HG03025 (cell line): ENCODE results near the gene RPL19.

Experiments used
- ATAC-seq: cut with Tn5 transposase; IDR thresholded peaks from one replicate; pipeline ENCODE4 v1.9.1; 2021; ENCODE audit warnings: mild to moderate bottlenecking, moderate library complexity; ENCODE audit not compliant: unreplicated experiment, low FRiP score

Gene RPL19

DNA sequence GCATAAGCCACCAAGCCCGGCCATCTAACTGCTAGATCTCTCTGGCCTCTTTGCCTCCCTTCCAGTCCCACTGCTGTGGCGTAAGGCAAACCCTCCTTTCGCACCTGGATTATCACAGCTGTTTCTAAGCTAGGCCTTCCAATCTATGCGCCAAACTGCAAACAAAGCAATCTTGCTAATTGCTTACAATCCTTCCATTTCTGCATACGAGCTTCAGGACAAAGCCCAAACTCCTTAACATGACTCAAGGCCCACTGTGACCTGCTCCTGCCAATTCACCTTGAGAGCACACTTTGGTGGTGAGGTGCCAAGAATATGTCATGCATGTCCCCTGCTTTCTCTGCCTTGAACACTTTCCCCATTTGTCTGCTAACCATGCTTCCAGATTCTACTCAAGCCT lies 28.1 kb upstream of the RPL19 start:
- no peak for ATAC-seq

DNA sequence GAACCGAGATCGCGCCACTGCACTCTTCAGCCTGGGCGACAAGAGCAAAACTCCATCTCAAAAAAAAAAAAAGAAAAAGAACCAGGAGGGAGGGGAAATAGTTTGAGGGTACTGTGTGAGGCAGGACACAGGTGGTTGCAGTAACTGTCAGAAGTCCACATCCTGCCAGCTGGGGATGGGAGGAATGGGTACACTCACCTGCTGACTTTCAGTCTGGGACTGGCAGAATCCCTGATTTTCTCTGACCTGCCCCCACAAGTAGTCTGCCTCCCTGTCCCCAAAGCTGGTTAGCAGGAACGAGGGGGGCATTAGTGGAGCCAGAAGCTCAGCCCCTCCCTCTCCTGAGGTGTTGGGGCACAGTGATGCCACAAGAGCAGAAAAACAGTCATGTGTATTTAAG lies 27.0 kb upstream of the RPL19 start:
- ATAC-seq: no peak

DNA sequence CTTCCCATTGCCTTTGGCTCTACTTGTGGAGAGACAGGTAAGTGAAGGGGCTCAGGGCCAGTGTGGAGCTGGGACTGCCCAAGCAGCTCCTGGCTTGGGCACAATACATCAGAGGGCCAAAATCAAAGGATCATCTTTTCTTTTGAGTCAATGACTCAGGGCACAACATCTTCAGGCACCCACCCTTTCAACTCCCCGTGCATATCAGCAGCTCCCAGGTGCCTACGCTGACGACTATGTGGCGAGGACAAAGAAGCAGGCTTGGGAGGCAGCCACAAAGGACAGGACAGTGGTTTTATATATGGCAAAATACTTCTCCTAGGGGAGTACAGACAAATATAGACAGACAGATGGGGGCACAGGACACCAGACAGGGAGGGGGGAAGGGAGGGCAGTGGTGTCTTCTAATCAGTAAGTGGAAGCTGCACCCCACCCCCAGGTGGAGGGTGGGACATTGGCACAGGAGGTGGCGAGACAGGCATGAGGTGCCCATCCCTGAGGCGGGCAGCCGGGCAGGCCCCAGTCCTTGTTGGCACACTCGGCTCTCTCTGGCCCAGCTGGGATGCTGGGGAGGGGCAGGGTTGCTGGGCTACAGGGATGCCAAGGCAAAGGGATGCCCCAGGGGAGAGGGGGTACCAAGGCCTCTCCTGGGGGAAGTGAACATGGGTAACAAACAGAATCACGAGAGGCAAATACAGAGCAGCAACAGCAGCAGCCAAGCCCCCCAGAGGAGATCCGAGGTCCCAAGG lies 26.4 kb upstream of the RPL19 start:
- no peak for ATAC-seq

DNA sequence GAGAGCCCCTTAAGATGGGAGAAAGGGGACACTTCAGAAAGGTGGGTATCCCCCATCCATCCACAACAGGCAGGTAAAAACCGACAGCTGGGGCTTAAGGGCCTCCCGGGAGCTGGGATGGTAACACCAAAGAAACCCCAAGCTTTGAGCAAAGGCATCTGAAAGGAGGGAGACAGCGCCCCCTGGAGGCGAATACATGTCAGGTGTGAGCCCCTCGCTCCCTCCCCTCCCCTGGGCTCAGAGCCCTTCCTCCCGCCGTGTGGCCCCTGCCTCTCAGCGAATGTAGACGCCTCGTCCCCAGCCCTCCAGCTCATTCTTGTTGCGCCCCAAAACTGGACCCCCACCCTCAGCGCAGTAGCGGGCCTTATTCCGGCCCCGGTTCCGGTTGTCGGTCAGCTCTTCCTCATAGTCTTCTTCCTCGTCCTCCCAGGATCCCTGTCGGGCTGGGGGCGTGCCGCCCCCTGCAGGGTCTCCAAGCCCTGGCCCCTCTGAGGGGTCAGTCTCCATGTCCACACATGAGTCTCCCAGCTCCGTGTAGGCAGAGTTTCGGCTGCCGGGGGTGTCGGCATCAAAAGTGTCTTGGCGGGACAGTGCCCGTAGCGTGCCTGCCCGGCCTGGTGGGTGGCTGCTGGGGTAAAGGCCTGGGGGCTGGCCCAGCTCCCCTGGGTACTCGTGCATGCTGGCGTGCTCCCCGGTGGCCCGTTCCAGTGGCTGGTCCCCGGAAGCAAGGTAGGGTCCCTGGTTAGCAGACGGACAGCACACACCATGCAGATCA lies 25.0 kb upstream of the RPL19 start:
- ATAC-seq: no peak

DNA sequence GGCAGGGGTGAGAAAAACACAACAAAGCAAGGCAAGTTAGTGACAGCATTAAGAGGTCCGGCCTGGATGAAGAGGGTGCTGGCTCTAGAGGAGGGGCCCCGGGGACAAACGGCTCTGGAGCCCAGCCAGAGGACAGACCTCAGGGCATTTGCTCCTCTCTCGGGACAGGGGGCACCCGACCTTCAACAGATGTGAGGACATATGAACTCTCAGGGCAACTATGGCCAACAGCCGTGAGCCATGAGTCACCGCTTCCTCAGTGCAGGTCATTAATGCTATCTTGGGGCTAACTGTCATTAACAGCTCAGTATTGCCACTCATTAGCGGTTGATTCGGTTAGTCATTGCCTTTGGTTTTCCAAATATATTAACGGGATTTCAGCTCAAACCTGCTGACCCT lies 24.4 kb upstream of the RPL19 start:
- no peak for ATAC-seq

DNA sequence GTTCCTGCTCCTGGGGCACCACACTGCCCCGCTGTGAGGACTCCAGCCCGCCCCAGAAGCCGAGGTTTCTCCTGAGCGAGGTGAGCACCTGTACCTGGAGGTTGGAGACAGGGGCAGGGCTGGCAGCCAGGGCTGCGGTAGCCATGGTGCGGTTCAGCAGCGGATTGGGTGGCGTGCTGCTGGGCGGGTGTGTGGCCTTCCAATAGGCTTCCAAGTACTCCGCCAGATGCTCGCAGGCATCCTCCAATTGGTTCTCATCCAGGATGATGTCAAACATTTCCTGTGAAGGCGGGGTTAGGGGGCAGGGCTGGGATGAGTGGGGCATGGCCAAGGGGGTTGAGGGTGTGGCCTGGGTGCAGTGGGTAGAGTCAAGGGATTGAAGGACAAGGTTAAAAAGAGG lies 22.8 kb upstream of the RPL19 start:
- no peak for ATAC-seq

DNA sequence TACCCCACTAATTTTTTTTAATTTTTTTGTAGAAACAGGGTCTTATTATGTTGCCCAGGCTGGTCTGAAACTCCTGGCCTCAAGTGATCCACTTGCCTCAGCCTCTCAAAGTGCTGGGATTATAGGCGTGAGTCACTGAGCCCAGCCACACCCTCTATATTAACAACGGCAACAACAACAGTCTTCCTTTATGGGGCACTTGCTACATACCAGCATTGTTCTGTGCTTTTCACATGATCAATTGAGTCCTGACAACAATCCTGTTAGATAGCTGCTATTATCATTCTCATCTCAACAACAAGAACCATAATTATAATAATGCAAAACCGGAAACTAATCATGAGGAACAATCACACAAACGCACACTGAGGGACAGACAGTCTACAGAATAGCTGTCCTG lies 21.5 kb upstream of the RPL19 start:
- no peak for ATAC-seq

DNA sequence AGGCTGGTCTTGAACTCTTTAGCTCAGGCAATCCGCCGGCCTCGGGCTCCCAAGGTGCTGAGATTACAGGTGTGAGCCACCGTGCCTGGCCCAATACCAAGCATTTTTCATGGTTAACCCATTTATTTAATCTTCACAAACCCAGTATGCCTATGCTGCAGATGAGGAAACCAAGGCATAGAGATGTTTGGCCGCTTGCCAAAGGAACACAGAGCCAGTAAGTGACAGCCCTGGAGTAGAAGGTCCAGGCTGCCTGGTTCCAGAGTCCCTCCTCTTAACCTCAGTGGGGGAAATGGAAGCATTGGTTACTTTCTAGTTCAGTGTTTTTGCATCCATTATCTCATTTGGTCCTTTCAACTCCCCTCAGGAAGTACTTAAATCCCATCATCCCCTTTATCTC lies 18.8 kb upstream of the RPL19 start:
- ATAC-seq: no peak

DNA sequence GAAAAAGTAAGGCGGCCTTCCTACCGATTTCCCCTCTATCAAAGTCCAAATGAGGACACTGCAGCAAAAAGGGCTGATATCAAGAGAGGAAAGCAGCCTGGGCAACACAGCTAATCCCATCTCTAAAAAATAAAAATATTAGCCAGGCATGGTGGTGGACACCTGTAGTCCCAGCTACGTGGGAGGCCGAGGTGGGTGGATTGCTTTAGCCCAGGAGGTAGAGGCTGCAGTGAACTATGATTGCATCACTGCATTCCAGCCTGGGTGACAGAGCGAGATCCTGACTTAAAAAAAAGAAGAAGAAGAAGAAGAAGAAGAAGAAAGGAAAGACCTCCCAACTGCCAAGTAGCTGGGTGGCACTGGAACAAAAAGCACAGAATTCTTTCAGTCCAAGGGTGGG lies 17.0 kb upstream of the RPL19 start:
- no peak for ATAC-seq

DNA sequence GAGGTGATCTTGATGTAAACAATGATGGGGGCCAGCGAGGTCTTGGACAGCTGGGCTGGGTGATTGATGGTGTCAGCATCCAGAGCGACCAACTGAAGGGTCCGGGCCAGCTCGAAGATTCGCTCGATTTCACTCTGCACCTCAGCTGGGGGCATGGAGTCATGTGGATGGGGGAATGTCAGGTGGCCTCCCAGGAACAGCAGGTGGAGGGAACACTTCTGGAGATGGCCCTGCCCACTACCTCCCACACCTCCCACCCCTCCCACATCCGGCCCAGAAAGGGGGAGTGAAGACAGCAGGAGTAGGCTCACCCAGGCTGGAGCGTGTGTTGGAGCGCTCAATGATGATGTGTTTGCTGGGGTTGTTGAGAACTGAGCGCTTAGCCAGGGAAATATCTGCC lies 16.4 kb upstream of the RPL19 start:
- ATAC-seq: no peak

DNA sequence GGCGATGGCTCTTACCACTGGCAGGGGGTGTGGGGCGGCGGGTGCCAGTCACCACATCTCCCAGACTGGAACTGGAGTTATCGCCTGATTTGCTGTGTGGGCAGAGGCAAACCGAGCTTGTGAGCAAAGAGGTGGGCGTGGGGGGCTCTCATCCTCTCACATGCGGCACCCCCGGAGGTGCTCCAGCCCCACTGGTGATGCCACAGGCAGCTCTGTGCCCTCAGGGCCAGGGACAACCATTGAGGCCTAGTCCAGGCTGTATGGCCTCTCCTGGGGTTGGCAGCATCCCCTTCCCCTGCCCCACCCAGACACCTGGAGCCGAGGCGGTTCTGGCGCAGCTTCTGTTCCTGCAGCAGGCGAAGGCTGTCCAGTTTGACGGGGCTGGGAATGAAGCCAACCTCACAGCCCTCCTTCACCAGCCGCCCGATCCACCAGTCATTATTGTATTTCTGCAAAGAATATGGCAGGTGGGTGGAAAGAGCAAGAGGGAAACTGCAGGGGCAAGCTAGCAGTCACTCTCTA lies 13.5 kb upstream of the RPL19 start:
- no peak for ATAC-seq

DNA sequence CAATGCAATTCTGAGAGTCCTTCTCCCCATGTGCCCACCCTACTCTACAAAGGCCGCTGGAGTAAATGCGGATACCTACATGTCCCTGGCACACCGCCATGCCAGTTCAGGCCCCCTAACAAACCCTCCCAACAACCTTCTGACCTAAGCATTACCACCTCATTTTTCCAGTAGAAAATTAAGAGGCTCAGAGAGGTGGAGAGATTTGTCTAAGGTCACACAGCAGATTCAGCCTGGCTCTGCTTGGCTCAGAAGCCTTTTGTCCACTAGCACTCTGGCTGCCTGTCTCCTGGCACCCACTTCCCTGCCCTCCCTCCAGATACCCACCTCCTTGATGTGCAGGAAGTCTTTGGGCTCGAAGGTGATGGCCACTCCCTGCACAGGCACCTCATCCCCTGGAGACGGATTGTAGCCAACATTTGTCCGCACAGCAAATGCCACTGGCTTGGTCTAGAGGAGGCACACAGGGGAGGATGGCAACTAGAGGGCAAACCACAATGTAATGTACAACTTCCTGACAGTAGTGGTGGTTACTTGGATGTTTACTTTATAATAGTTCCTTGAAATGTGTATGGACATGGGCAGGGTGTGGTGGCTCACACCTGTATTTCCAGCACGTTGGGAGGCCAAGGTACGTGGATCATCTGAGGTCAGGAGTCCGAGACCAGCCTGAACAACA lies 12.8 kb upstream of the RPL19 start:
- ATAC-seq: no peak

DNA sequence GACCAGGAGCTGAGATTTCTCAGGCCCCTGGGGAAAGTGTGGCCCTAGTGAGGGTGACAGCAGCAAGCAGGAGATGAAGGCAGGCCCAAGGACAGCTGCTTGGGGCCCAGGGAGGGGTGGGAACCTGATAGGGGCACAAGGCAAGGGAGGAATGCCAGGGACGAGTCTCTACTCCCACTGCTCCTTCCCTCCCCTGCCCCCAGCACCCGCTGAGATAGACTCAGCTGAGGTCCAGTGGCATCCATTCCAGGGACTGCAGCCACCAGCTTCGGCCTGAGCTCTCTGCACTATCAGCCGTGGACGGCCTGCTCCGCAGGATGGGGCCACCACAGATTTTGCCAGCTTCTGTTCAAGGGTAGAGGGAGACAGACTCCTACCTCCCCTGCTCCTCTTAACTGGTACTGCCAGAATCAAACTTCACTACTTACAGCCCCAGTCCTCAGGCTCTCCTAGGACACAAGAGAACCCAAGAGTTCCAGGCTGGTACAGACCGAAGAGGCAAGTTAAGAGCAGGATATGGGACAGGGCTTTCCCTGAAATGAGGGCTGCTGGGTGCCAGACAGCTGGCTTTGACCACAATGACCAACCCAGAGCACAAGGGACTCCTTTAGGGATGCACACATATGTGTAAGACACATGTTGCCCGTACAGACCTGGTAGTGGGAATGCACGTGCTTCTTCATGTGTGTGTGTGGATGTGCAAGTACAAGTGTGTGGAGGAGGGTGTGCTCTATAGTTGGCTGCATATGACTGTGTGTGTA lies 8.2 kb upstream of the RPL19 start:
- ATAC-seq: no peak

DNA sequence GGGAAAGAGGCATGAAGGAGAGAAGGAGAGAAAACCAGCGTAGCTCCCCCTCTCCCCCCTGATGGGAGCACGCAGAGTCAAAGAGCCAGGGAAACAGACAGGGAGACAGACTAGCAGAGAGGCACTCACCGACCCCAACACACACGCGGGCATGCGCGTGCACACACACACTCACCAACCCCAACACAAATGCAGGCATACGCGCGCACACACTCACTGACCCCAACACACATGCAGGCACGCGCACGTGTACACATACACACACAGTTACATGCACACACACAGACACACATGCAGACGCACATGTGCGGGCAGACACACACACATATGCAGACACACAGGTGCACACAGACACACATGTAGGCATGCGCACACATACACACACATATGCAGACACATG lies 7.2 kb upstream of the RPL19 start:
- ATAC-seq: no peak

DNA sequence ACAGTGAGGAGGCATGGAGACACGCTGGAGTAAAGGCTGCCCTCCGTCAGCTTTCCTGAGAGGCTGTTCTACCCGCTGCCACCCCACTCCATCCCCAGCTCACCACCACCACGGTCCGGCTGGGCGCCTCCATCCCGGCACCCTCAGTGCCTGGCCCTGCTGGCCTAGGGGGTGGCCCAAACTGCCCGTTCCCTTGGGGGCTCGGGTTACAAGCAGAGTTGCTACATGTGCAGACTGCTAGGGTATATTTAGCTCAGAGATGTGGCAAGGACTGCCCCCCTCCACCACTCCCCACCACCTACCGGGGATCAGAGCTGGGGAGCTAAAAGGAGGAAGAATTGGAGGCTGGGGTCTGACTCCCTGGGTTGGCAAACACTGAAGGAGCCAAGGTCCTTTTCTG lies 6.7 kb upstream of the RPL19 start:
- no peak for ATAC-seq

DNA sequence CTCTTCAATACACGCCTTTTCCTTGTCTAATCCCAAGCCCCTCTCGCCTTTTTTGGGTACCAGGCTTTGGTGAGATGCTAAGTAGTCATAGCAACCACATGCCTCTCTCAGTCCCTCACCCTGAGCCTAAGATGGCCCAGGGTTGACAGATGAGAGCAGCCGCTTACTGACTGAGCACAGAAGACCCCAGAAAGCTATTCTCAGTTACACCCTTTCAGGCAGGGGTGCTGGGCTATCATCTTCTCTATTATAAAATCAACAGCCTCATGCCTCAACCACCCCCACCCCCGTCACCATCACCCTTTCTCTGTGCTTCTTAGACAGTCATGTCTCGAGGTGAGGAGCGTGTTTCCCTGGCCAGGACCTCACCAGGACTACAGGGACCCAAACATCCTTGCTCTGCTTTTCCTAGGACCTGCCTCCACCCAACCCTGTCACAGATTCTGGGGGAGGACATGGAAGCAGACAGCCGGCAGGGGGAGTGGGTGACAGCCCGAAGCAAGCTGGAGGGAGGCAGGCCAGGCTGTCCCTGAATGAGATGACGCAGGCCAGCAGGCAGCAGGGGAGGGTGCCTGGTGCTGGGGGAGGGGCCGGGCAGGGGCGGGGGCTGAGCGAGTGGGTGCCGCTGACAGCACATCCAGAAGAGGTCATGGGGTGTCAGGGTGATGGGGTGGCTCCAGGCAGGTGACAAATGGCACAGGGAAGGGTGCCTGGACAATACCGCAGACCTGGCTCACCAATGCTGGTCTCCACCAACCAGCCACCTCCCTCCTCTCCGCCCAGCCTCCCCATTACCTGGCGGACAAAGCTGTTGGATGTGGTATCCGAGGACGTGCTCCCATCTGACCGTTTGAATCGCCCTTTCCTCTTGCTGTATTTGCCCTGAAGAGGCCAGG lies 5.7 kb upstream of the RPL19 start:
- ATAC-seq: no peak

DNA sequence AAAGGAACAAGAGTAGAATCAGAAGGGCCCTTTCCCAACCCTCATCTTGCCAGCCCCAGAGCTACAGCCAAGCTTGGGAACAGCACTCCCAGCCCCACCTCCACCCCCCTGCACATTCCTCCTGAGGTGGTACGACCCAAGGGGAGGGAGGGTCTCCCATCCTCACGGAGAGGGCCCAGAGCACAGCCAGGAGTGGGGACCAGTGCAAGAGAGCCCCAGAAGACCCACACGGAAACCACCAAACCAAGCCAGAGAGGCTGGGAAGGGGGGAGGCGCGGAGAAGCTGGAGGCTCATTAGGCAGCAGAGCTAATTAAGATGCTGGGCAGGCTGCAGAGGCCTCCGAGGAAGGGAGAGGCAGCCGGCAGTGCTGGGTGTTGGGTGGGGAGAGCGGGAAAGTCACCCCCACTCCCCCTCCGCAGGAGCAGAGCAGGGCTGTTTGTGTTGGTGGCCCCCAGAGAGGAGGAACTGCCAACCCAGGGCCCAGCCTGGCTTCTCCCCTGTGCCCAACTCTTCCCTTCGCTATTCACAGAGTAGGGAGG lies 5.0 kb upstream of the RPL19 start:
- no peak for ATAC-seq

DNA sequence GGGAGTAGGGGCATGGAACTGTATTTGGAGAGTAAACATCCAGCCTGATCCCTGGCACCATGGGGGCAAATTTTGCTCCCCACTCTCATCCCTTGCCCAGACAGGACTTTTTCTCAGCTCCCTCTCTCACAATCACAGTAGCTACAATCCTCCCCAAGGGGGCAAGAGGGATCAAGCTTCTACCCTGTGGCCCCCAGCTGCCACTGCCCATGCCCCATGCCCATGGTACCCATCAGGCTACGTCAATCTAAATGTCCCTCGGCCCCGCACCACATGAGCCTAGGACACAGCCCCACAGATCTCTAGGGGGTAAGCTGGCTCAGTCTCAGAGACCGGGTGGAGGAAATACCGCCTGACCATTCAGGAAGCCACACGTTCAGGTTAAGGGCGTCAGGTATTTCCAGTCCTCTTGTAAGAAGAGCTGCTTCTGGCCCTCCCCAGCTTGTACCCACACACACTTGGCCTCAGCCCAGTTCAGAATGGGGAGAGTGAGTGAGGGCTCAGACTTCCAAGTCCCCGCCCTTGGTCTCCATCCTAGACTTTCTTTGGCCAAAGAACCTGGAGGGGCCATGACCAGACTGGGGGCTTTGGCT lies 4.4 kb upstream of the RPL19 start:
- no peak for ATAC-seq

DNA sequence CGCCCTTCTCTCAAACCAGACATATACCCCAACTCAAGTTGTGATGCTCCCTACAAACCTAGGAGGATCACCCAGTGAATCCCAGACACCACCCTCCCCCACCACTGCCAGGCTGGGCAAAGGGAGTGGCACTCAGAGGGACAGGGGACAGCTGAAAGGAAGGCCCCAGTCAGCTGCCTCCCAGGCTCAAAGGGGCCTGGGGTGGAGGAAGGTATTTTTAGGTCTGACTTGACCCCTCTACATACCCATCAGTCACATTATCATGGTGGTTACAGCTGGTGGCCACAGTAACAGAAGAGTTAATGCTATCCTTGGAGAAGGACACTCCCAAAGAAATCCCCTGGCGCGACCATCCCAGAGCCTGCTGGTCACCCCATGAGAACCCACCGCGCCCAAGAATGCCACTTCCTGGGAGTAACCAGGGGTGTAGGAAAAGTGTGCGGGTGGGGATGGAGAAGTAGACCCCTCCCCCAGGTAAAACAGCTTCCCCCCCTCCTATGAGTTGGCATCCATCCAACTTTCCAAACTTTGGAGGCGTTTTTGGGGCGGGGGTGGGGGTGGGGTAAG lies 3.8 kb upstream of the RPL19 start:
- ATAC-seq: no peak
